Daoy (cell line): ENCODE results near the gene STKLD1. TPM values are rescaled to one million over a fixed set of nuclear protein-coding genes. Genes with fewer than 3 reads are reported as not detected.

ENCODE experiments used
- DNase-seq: peaks from one replicate; pipeline ENCODE4 v3.0.0-alpha.2; 2015; ENCODE audit warnings: low read depth
- total RNA-seq: library from RNA; depleted of rRNA; stranded (reverse); fragments of >200 nt; shearing (Covaris generic); gene quantifications from 2 replicates; pipeline ENCODE4 v1.2.3, GENCODE V29; 2014

STKLD1 gene
- total RNA-seq, 1 experiment from 2014 or later, result 0.17 TPM

- peak; percentile 95 for DNase-seq
Measured at GRCh38 chr9:133417541-133418461, 41.6 kb downstream of the STKLD1 start, which contains the start of gene REXO4. TSS of gene REXO4 (minus strand) at chr9:133418010. CDS start at chr9:133417844, 166 bp downstream.

GRCh38 chr9:133419005-133419404 is 42.8 kb downstream of the STKLD1 start:
- DNase-seq, result no peak

GRCh38 chr9:133420392-133420827 is 44.2 kb downstream of the STKLD1 start:
- DNase-seq, result no peak

GRCh38 chr9:133421615-133422542 is 45.7 kb downstream of the STKLD1 start, which contains the start of gene ADAMTS13:
TSS of gene ADAMTS13 (plus strand) at chr9:133422367. CDS start at chr9:133422444, 77 bp downstream.
- DNase-seq, result peak; percentile 49

- DNase-seq, result no peak
Measured at GRCh38 chr9:133423216-133423615, 47.0 kb downstream of the STKLD1 start.

GRCh38 chr9:133424187-133424586 is 48.0 kb downstream of the STKLD1 start:
- DNase-seq, result no peak

- DNase-seq, result no peak
Measured at GRCh38 chr9:133425049-133425632, 49.0 kb downstream of the STKLD1 start.

GRCh38 chr9:133426011-133426410 is 49.8 kb downstream of the STKLD1 start:
- DNase-seq, result no peak

- no peak for DNase-seq
Measured at GRCh38 chr9:133427658-133428348, 51.6 kb downstream of the STKLD1 start.

- peak; percentile 42 for DNase-seq
Measured at GRCh38 chr9:133428617-133429101, 52.5 kb downstream of the STKLD1 start.

- DNase-seq, result no peak
Measured at GRCh38 chr9:133429214-133429613, 53.0 kb downstream of the STKLD1 start.

GRCh38 chr9:133429641-133430161 is 53.5 kb downstream of the STKLD1 start:
- DNase-seq, result no peak

GRCh38 chr9:133430244-133430643 is 54.1 kb downstream of the STKLD1 start:
- no peak for DNase-seq

- DNase-seq, result no peak
Measured at GRCh38 chr9:133433351-133433843, 57.2 kb downstream of the STKLD1 start.

- no peak for DNase-seq
Measured at GRCh38 chr9:133436681-133437080, 60.5 kb downstream of the STKLD1 start.

GRCh38 chr9:133437753-133438531 is 61.8 kb downstream of the STKLD1 start:
- DNase-seq, result no peak

GRCh38 chr9:133439337-133439736 is 63.2 kb downstream of the STKLD1 start:
- no peak for DNase-seq

- DNase-seq, result no peak
Measured at GRCh38 chr9:133440874-133441273, 64.7 kb downstream of the STKLD1 start.

GRCh38 chr9:133441571-133441970 is 65.4 kb downstream of the STKLD1 start:
- DNase-seq, result no peak

- DNase-seq, result no peak
Measured at GRCh38 chr9:133443248-133443647, 67.1 kb downstream of the STKLD1 start.
